ENCODE measurements around the gene M1AP. TPM values are rescaled to one million over a fixed set of nuclear protein-coding genes. Genes with fewer than 3 reads are reported as not detected.

M1AP gene
- total RNA-seq, 1 experiment from 2014 or later: 7.6 TPM

DNA sequence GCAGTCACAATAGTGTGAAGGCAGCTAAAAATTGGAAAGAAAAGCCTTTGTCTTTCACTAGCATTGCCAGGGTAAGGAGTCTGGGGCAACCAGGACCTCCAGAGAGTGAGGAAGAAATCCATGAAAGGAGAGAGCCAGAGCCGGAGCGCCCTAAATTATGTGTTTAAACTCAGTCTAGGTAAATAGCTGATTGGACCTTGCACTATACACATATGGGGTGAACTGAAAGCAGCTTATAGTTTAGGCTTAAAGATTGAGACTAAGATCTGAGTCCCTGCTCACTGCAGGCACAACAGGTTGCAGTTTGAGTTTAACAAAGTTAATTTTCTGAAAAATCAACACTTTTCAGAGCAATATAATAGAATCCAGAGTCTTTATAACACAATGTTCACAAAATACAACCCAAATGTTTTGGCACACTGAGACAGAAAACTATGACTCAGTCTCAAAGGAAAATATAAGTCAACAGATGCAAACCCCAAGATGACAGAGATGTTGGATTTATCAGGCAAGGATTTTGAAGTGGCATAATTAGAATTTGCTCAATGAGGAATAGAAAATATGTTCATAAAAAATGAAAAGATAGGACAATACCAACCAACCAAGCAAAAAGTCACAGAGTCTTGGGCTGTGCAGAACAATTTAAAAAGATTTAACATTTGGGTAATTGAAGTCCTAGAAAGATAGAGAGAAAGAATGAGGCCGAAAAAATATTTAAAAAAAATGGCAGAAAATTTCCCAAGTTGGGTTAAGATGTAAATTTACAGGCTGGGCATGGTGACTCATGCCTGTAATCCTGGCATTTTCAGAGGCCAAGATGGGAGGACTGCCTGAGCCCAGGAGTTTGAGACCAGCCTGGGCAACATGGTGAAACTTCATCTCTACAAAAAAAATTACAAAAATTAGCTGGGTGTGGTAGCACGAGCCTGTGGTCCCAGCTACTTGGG lies 54.0 kb downstream of the M1AP start:
- DNase-seq: no peak
- Histone ChIP-seq H2BK120ac (ENCODE audit: low read depth, low read length, poor library complexity, severe bottlenecking) (no peak overlapping the region), H2AFZ (ENCODE audit: low read length) (no peak overlapping the region), H3K4ac (ENCODE audit: low read depth, low read length) (no peak overlapping the region), H2BK15ac (ENCODE audit: low read depth, low read length) (no peak overlapping the region), H2BK5ac (ENCODE audit: insufficient read length, low read length) (no peak overlapping the region), H3K27ac (ENCODE audit: insufficient read length, low read depth, low read length) (no peak overlapping the region), H3K18ac (ENCODE audit: insufficient read length, low read depth, low read length) (no peak overlapping the region), H3K4me2 (ENCODE audit: insufficient read depth, insufficient read length, low read length) (no peak overlapping the region), H4K5ac (ENCODE audit: insufficient read length, low read depth, low read length) (no peak overlapping the region), H2BK12ac (ENCODE audit: insufficient read length, low read depth, low read length) (no peak overlapping the region), H4K20me1 (ENCODE audit: control insufficient read depth, insufficient read depth, insufficient read length) (no peaks in the 10 kb centered on the region), H3K9me3 (ENCODE audit: control insufficient read depth, low read depth, low read length) (no peaks in the 10 kb centered on the region), H3K23ac (ENCODE audit: insufficient read length, low read depth, low read length) (no peak overlapping the region), H3K23me2 (ENCODE audit: insufficient read length, low read depth, low read length, poor library complexity, severe bottlenecking) (no peaks in the 10 kb centered on the region), H3K79me2 (ENCODE audit: insufficient read depth, low read length) (no peaks in the 10 kb centered on the region), H3K27me3 (ENCODE audit: insufficient read depth, low read length) (no peaks in the 10 kb centered on the region), H3K14ac (ENCODE audit: insufficient read depth, low read length) (no peak overlapping the region), H3K9ac (ENCODE audit: extremely low read depth, insufficient read length, low read length) (no peak overlapping the region), H3K79me1 (ENCODE audit: insufficient read depth, low read depth, low read length, poor library complexity, severe bottlenecking) (no peaks in the 10 kb centered on the region), H3K4me1 (ENCODE audit: insufficient read depth, low read length) (no peaks in the 10 kb centered on the region), H2BK20ac (ENCODE audit: low read depth, low read length, poor library complexity, severe bottlenecking) (no peak overlapping the region), H4K8ac (replicated peaks; ENCODE audit: insufficient read length, low read depth, low read length) (no peak overlapping the region), H4K91ac (ENCODE audit: insufficient read length, low read depth, low read length) (no peak overlapping the region), H3K56ac (ENCODE audit: insufficient read length, low read depth, low read length) (no peak overlapping the region), H3T11ph (ENCODE audit: low read length) (no peak overlapping the region), H2AK5ac (ENCODE audit: insufficient read length, low read length) (no peak overlapping the region)
- Mint-ChIP-seq H3K27me3 (ENCODE audit: low read depth) (peaks cover 6% of the 10 kb centered on the region), H3K4me3 (no peak overlapping the region), H3K36me3 (ENCODE audit: insufficient read depth in 1 of 3, low read depth in 3 of 3) (no peaks in the 10 kb centered on the region), H3K27ac (no peak overlapping the region), H3K4me1 (no peaks in the 10 kb centered on the region), H3K9me3 (no peaks in the 10 kb centered on the region)
- no CpG with 5 or more reads among the region's 4 CpGs for WGBS (ENCODE audit: extremely low coverage, insufficient read length, low lambda C conversion rate)
- TF ChIP-seq, protein P1, sequence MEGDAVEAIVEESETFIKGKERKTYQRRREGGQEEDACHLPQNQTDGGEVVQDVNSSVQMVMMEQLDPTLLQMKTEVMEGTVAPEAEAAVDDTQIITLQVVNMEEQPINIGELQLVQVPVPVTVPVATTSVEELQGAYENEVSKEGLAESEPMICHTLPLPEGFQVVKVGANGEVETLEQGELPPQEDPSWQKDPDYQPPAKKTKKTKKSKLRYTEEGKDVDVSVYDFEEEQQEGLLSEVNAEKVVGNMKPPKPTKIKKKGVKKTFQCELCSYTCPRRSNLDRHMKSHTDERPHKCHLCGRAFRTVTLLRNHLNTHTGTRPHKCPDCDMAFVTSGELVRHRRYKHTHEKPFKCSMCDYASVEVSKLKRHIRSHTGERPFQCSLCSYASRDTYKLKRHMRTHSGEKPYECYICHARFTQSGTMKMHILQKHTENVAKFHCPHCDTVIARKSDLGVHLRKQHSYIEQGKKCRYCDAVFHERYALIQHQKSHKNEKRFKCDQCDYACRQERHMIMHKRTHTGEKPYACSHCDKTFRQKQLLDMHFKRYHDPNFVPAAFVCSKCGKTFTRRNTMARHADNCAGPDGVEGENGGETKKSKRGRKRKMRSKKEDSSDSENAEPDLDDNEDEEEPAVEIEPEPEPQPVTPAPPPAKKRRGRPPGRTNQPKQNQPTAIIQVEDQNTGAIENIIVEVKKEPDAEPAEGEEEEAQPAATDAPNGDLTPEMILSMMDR (conservative IDR thresholded peaks at IDR 0.05): no peak
